Smooth muscle cell (in vitro differentiated cells): ENCODE data around the gene LOXHD1. TPM values are rescaled to one million over a fixed set of nuclear protein-coding genes. Genes with fewer than 3 reads are reported as not detected.
A peak's percentile ranks its signal among the peaks of the same experiment; 100 is the strongest.

Experiments
- DNase-seq: peaks from one replicate; lab custom pipeline; 2025; ENCODE audit not compliant: unreplicated experiment; lab: John Stamatoyannopoulos, UW
- H2AFZ ChIP-seq: fragments of 200-600 bp; sonication (generic); 2 replicates; pipeline ENCODE4 v1.6.0; 2016; ENCODE audit warnings: antibody characterized with exemption, low read depth, mild to moderate bottlenecking
- H3F3A ChIP-seq: fragments of 200-600 bp; sonication (generic); 2 replicates; pipeline ENCODE4 v1.6.0; 2017; ENCODE audit warnings: antibody characterized with exemption, low read depth
- H3K27ac ChIP-seq: fragments of 200-600 bp; sonication (generic); 2 replicates; pipeline ENCODE4 v1.5.1; 2016; ENCODE audit warnings: low read depth, mild to moderate bottlenecking
- H3K27me3 ChIP-seq: fragments of 200-600 bp; sonication (generic); 2 replicates; pipeline ENCODE4 v1.6.1; 2016; ENCODE audit warnings: low read depth, mild to moderate bottlenecking
- H3K36me3 ChIP-seq: fragments of 200-600 bp; sonication (generic); 2 replicates; pipeline ENCODE4 v1.5.1; 2016; ENCODE audit warnings: low read depth
- H3K4me1 ChIP-seq: fragments of 200-600 bp; sonication (generic); 2 replicates; pipeline ENCODE4 v1.5.1; 2016; ENCODE audit warnings: low read depth
- H3K4me2 ChIP-seq: fragments of 200-600 bp; sonication (generic); 2 replicates; pipeline ENCODE4 v1.6.0; 2016; ENCODE audit warnings: mild to moderate bottlenecking
- H3K4me3 ChIP-seq: fragments of 200-600 bp; sonication (generic); 2 replicates; pipeline ENCODE4 v1.5.1; 2016; ENCODE audit warnings: mild to moderate bottlenecking
- H3K79me2 ChIP-seq: fragments of 200-600 bp; sonication (generic); 2 replicates; pipeline ENCODE4 v1.6.0; 2016; ENCODE audit warnings: low read depth, mild to moderate bottlenecking
- H3K9ac ChIP-seq: fragments of 200-600 bp; sonication (generic); 2 replicates; pipeline ENCODE4 v1.6.0; 2016; ENCODE audit warnings: low read depth
- H3K9me3 ChIP-seq: fragments of 200-600 bp; sonication (generic); replicated peaks from 2 replicates; pipeline ENCODE4 v1.5.1; 2016; ENCODE audit warnings: low read depth
- H4K20me1 ChIP-seq: fragments of 200-600 bp; sonication (generic); 2 replicates; pipeline ENCODE4 v1.6.0; 2016; ENCODE audit warnings: low read depth
- WGBS: methylation state at CpG from one replicate; pipeline ENCODE4 v1.1.7; 2016; ENCODE audit warnings: low lambda C conversion rate; 5-methylcytosine and 5-hydroxymethylcytosine counted together
- polyA plus RNA-seq: library from polyadenylated mRNA; unstranded; fragments of >200 nt; fragmentation: Nextera tagmentation; extraction: Ambion mirVana; gene quantifications from 2 replicates; pipeline ENCODE4 v1.2.1, GENCODE V29; 2016
- total RNA-seq: library from RNA; depleted of rRNA; stranded (reverse); fragments of >200 nt; gene quantifications from 2 replicates; pipeline ENCODE4 v1.2.3, GENCODE V29; 2014
- TF ChIP-seq, protein P1 (sequence below): fragments of 200-600 bp; sonication (generic); IDR thresholded peaks from 2 replicates; pipeline ENCODE4 v1.5.1; 2017; ENCODE audit warnings: borderline replicate concordance, mild to moderate bottlenecking, antibody characterized with exemption; ENCODE audit not compliant: insufficient read depth, poor library complexity, severe bottlenecking

LOXHD1 gene
- total and polyA plus RNA-seq, 2 experiments from 2014 or later: not detected

DNA sequence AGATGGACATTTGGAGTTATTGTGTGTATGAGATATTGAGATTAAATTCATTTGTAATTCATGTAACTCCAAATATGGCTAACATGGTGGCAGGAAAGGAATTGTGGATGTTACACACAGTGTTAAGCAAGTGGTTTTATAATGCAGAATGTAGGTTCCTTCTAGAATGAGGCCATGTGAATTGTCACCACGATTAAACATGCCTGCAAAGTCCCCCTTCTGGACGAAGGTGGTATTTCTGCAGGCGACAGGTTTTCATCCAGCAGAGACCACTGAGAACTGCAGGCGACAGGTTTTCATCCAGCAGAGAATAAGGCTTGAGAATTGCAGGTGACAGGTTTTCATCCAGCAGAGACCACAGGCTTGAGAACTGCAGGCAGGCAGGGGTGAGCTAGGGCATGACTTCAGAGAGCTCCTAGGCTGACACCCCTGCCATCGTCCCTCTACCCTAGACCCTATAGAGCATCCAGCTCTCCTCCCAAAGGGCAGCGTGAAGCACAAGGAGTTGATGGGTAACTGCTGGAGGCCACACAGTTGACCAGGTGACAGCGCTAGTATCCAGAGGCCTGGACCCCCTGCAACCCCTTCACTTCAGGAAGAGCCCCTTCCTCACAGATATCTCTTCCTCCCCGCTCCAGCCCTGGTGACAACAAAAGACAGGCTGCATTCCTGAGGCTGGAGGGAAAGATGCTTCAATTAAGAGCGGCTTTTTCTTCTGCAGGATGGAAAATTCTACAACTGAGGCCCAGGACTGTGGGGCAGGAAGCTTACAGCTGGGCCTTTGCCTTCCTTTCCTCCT, 175.8 kb downstream of the LOXHD1 start:
- Histone ChIP-seq H3K4me1 (no peaks in the 10 kb centered on the region), H3K27ac (no peak overlapping the region), H3K9me3 (no peaks in the 10 kb centered on the region), H2AFZ (no peak overlapping the region), H3K4me2 (no peak overlapping the region), H3K36me3 (no peaks in the 10 kb centered on the region), H3K79me2 (no peaks in the 10 kb centered on the region), H3K27me3 (peaks cover 38% of the 10 kb centered on the region), H3K4me3 (no peak overlapping the region), H4K20me1 (no peaks in the 10 kb centered on the region), H3K9ac (no peak overlapping the region), H3F3A (no peaks in the 10 kb centered on the region)
- WGBS: 45% methylated on average over 9 of the region's 9 CpGs
- TF ChIP-seq, protein P1, sequence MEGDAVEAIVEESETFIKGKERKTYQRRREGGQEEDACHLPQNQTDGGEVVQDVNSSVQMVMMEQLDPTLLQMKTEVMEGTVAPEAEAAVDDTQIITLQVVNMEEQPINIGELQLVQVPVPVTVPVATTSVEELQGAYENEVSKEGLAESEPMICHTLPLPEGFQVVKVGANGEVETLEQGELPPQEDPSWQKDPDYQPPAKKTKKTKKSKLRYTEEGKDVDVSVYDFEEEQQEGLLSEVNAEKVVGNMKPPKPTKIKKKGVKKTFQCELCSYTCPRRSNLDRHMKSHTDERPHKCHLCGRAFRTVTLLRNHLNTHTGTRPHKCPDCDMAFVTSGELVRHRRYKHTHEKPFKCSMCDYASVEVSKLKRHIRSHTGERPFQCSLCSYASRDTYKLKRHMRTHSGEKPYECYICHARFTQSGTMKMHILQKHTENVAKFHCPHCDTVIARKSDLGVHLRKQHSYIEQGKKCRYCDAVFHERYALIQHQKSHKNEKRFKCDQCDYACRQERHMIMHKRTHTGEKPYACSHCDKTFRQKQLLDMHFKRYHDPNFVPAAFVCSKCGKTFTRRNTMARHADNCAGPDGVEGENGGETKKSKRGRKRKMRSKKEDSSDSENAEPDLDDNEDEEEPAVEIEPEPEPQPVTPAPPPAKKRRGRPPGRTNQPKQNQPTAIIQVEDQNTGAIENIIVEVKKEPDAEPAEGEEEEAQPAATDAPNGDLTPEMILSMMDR: peak; percentile 85
- no peak for DNase-seq

DNA sequence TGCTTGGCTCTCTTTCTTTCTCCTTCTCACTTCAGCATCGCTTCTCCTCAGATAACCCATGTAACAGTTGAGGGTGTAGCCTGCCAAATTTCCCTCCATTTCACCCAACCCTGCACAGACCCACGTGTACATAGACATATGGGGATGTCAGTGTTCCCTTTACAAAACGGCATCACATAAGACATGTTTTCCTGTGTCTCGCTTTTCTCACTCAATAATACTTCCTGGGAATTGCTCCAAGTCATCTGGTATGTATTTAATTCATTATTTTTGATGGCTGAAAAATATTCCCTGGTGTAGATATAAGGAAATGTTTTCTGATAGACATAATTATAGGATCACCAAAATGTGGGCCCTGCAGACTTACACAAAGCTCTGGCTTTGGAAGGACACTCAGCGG, 176.8 kb downstream of the LOXHD1 start:
- Histone ChIP-seq H3F3A (no peaks in the 10 kb centered on the region), H3K27me3 (peaks cover 39% of the 10 kb centered on the region), H4K20me1 (no peaks in the 10 kb centered on the region), H3K4me3 (no peak overlapping the region), H2AFZ (no peak overlapping the region), H3K4me1 (no peaks in the 10 kb centered on the region), H3K9ac (no peak overlapping the region), H3K27ac (no peak overlapping the region), H3K79me2 (no peaks in the 10 kb centered on the region), H3K9me3 (no peaks in the 10 kb centered on the region), H3K36me3 (no peaks in the 10 kb centered on the region), H3K4me2 (no peak overlapping the region)
- 80% methylated on average over 5 of the region's 5 CpGs for WGBS
- DNase-seq: no peak
- TF ChIP-seq, protein P1: no peak

DNA sequence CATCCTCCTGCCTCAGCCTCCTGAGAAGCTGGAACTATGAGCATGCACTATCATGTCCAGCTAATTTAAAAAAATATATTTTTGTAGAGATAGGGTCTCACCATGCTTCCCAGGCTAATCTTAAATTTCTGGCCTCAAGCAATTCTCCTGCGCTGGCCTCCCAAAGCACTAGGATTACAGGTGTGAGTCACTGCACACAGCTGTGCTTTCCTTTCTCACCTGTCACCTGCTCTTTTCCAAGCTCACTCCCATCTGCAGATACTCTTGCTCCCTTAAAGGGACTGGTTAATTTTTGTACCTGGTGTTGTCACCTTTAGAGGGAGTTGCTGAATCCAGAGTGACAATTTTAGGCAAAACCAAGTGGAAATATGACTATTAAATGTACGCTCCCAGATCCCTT, 178.2 kb downstream of the LOXHD1 start:
- TF ChIP-seq, protein P1: no peak
- no peaks in the 10 kb centered on the region for H3K79me2 ChIP-seq
- no peak for DNase-seq
- H3K9me3 ChIP-seq: no peaks in the 10 kb centered on the region
- WGBS: 86% methylated on average over 2 of the region's 2 CpGs
- H3K36me3 ChIP-seq: no peaks in the 10 kb centered on the region
- no peak overlapping the region for H3K4me3 ChIP-seq
- H3F3A ChIP-seq: no peaks in the 10 kb centered on the region
- no peaks in the 10 kb centered on the region for H3K4me1 ChIP-seq
- H3K27ac ChIP-seq: no peak overlapping the region
- no peaks in the 10 kb centered on the region for H4K20me1 ChIP-seq
- H3K27me3 ChIP-seq: peaks cover 33% of the 10 kb centered on the region
- H3K9ac ChIP-seq: no peak overlapping the region
- no peak overlapping the region for H2AFZ ChIP-seq
- no peak overlapping the region for H3K4me2 ChIP-seq
